Measurements from ENCODE around the gene F11.
"Not testable (repeated sequence)": the region's sequence is repeated elsewhere in the genome, so short reads cannot be mapped to it uniquely, and the experiment has no call there.

The F11 gene

DNA sequence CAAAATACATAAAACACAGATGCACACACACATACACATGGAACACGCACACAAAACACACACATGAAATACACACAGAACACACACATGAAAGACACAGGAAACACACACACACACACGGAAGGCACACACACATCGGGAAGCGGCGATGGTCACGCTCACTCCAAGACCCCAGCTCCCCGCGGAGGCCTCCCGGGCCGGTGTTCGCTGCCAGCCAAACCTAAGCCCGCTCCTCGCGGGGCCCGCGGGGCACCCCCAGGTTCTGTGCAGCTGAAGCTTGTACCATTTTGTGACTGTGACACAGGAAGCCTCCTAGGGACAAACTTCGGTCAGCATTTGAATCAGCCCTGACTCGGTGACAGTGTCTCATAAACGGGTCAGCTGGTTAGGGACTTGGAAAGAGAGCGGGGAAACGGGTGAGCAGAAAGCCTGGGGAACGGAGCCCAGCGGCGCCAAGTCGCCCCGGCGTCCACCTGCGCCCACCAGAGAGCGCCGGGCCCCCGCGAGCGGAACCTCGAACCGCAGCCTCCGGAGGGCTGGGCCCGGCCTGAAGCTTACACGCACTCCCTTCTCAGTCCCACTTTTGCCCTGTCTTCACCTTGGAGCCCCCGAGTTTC lies 32.1 kb downstream of the F11 start:
- DNase-seq (ENCODE audit: low read depth in 2 of 2): no peak

DNA sequence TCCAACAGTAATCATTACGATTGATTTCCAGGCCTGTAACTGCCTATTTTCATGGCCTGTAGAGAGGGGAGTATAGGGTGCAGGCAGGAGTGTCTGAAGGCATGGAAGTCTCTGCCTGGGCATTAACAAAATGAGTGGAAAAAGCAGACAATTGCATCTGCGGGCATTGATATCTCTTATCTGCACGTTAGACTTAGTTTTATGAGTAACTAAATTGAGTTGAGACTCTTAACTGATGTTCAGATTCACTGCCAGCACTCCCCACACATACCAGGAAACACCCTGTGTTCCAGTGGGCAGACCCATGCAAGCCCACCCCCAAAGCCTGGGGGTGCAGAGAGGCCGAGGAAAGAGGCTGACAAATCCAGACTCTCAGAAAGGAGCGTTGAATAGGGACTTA lies 33.3 kb downstream of the F11 start:
- no peak for DNase-seq (ENCODE audit: low read depth in 2 of 2)

DNA sequence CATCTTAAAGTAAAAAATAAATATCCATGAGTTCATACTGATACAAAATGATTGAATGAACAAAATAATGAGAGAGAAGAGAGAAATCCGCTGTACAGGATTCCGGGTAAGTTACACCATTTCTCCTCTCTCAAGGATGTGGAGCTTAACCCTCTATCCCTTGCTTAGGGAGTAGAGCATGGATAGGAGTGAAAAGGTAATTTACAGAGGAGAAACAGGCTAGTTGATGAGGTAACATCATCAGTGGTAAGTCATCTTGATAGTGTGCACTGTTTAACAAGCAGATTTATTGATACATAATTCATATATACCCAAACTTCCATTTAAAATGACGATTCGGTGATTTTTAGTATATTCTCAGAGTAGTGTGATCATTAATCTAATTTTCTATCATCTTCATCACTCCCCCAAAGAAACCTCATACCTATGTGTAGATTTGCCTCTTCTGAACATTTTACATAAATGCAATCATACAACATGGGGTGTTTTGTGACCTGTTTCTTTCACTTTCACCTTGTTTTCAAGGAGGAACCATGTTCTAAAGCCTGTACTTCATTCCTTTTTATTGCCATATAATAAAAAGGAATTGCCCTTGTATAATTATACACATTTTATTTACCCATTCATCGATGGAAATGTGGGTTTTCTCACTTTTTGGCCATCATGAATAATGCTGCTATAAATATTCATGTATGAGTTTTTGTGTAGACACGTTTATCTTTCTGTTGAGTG lies 34.8 kb downstream of the F11 start:
- DNase-seq (ENCODE audit: low read depth in 2 of 2): no peak

DNA sequence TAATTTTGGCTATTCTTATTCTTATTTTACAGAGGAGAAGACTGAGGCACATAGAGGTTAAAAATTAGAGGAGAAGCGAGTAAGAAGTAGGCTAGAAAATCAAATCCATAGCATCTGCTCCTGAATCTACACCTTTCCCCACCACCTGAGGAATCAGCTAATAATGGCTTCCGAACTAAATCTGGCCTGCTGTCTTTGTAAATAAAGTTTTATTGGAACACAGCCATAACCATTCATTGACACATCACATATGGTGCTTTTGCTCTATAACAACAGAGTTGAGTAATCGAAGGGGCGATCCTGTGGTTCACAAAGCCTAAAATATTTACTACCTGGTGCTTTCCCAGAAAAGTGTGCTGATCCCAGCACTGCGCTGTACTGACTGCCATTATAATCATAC lies 38.2 kb downstream of the F11 start:
- DNase-seq (ENCODE audit: low read depth in 2 of 2): no peak

DNA sequence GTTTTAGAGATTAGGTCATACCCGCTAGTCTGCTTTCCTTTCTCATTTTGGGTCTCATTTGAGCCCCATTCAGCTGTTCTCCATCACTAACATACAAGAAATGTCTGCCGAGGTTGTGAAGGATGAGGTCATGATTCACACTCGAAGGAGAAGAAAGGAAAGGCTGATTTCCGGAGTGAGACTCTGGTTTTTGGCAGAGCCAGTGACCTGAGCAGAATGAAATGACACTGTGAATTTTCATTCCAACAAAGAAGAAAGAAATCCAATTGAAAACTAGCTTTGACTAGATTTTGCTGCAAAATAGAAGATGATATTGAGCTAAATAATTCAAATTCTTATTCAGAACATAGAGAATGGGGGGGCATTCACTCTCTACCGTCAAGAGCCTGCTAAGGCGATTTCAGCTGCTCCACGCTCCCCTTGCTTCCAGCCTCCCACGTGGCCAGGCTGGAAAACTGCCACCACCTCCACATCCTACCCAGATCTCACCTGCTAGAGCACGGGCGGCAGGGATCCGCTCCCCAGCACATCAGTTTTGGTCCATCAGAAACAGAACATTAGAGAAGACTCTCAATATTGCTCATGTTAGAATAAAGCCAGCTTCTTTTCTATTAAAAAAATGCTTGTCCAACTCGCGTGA lies 39.0 kb downstream of the F11 start:
- no peak for DNase-seq (ENCODE audit: low read depth in 2 of 2)

DNA sequence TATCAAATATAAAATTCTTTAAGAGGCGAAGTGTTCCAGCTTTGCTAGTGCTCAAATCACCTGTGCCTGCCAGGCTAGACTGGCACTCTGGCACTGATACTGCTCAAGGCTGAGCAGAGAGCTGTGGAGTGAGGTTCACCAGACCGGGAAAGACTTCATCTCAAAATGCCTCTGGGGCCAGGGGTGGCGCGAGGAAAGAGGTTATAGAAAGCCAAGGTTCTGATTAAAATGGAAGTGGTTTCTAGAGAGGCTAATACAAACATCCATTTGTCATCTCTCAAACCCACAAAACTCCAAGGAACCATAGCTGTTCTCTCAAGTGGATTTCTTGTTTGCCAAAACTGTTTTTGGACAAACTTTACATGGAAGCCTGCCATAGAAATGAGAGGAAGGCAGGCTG lies 41.5 kb downstream of the F11 start:
- DNase-seq (ENCODE audit: low read depth in 2 of 2): no peak

DNA sequence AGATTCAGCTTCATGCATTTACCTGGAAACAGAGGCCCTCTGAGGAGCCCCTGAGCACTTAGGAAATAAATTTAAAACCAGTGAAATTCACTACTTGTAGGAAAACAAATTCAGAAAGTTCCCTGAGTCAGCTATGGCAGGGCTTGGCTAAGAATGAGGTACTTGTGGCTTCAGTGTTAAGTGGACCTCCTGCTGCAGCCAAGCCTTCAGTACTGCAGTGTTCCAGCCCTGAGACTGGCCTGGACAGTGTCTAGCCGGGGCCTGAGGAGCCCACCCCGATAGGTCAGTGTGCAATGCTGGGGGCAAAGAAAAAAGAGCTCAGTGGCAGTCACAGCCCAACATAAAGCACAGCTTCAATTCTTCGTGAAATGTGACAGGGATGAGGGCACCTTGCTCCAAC lies 41.9 kb downstream of the F11 start:
- DNase-seq (ENCODE audit: low read depth in 2 of 2): no peak

DNA sequence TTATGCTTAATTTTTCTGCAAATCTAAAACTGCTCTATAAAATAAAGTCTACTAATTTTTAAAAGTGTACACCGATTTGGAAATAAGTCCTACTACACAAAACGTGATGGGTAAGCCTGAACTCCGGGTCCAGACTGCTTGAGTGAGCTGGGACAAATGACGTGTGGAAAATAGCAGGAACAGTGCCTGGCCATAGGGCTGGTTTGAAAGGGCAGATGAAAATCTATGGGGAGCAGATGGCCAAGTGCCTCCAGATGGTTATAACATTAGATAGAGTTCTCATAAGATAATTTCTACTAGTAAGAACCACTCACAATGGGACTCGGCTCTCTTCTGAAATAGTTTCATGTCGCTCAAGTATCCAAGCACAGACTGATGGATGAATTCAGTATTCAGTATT lies 52.5 kb downstream of the F11 start:
- no peak for DNase-seq (ENCODE audit: low read depth in 2 of 2)

DNA sequence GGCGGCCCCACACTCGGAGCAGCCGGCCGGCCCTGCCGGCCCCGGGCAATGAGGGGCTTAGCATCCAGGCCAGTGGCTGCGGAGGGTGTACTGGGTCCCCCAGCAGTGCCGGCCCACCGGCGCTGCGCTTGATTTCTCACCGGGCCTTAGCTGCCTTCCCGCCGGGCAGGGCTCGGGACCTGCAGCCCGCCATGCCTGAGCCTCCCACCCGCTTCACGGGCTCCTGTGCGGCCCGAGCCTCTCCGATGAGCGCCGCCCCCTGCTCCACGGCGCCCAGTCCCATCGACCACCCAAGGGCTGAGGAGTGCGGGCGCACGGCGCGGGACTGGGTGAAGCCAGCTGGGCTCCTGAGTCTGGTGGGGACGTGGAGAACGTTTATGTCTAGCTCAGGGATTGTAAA lies 58.7 kb downstream of the F11 start:
- DNase-seq (ENCODE audit: low read depth in 2 of 2): not testable (repeated sequence)

DNA sequence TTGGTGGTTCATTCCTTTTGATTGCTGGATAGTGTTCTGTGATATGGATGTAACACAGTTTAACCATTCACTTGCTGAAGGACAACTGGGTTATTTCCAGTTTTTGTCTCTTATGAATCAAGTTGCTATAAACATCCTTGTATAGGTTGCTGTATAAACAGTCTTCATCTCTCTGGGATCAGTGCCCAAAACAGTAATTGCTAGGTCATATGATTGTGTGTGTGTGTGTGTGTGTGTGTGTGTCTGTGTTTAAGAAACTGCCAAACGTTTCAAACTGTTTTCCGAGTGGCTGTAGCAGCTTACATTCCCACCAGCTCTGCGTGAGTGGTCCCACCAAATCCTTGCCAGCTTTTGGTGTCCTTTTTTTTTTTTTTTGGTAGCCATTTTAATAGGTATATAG lies 60.4 kb downstream of the F11 start:
- DNase-seq (ENCODE audit: low read depth in 2 of 2): no peak

DNA sequence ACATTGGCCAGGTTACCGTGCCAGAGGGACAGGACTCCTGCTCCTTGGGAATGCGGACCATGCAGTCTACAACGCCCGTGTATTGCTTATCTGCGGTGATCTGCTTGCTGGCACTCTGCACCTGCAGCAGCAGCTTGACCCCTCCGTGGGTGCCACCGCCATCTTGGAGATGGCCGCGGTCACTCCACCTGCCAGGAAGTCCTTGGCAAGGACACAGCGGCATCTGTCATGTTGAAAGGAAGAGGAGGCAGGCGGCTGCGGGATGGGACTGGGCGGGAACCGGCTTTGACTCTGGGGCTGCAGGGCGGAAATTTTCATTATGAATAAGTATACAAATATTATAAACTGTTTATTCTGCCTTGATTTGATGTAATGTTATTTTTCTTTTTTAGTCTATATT lies 63.4 kb downstream of the F11 start:
- no peak for DNase-seq (ENCODE audit: low read depth in 2 of 2)

DNA sequence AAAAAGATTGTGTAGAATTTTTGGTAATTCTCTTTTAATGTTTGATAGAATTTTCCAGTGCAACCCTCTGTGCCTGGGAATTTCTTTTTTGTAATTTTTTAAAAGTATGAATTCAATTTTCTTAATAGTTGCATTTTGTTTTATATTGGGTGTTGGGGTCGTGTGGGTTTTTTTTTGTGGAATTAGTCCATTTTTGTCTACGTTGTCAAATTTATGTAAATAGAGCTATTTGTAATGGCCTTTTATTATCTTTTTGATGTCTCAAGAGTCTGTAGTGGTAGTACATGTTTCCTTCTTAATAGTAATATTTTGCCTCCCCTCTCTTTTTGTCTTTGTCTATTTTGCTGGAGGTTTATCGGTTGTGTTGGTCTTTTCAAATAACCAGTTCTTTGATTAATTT lies 64.4 kb downstream of the F11 start:
- DNase-seq (ENCODE audit: low read depth in 2 of 2): no peak

DNA sequence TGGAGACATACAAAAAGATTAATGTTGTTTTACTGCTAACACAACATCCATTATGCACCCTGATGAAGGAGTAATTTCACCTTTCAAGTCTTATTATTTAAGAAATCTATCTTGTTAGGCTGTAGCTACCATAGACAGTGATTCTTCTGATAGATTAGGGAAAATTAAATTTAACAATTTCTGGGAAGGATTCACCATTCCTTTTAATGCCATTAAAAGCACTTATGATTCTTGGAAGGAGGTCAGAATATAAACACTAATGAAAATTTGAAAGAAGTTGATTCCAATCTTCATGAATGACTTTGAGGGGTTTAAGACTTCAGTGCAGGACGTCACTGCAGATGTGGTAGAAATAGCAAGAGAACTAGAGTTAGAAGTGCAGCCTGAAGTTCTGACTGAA lies 69.8 kb downstream of the F11 start:
- no peak for DNase-seq (ENCODE audit: low read depth in 2 of 2)
